ENCODE results near the gene SPINK14.

SPINK14 gene

GRCh38 chr5:148168246-148168645, at the start of gene SPINK14:
SPINK14 (plus strand) TSS chr5:148168546; CDS start chr5:148169733, 1,187 bp downstream.
- no peak for FAIRE-seq

GRCh38 chr5:148120317-148120716, 48.0 kb upstream of the SPINK14 start:
- DNase-seq (ENCODE audit: insufficient read length, low spot score) (no peak), FAIRE-seq (no peak)

More at GRCh38 chr5:148168246-148168645, at the start of gene SPINK14:
- no peak for DNase-seq (ENCODE audit: insufficient read length, low spot score)

DNA sequence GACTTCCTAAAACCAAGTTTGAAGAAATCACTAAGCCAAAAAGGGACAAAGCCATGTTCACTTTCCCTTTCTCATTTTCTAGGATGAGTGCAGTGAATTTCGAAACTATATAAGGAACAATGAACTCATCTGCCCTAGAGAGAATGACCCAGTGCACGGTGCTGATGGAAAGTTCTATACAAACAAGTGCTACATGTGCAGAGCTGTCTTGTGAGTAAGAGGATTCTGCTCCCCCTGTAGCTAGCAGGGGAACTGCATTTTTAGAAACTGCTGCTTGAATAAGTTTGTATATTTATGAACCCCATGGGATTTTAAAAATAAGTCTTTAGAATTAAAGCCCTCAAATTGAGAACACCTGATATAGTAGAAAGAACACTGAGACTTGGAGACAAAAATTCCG, 42.7 kb upstream of the SPINK14 start:
- DNase-seq (ENCODE audit: insufficient read length, low spot score), result no peak
- FAIRE-seq, result no peak

- FAIRE-seq, result no peak
- no peak for DNase-seq (ENCODE audit: insufficient read length, low spot score)
Observed at GRCh38 chr5:148135091-148136048, 33.0 kb upstream of the SPINK14 start.

DNA sequence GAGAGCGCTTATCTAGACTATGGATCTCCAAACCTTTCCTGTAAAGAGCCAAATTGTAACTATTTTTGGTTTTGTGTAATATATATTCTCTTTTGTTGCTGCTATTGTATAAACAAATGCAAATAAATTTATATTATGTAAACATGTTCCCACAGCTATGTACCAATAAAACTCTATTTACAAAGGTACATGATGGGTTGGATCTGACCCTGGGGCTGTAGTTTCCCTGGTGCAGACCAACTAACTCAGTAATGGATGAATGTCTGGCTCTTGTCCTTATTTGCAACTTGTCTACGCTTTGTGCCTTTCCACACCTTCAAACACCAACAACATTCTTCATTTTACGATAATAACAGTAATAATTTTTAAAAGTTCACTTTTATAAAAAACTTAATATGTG, 27.5 kb upstream of the SPINK14 start:
- no peak for DNase-seq (ENCODE audit: insufficient read length, low spot score)
- FAIRE-seq, result no peak

DNA sequence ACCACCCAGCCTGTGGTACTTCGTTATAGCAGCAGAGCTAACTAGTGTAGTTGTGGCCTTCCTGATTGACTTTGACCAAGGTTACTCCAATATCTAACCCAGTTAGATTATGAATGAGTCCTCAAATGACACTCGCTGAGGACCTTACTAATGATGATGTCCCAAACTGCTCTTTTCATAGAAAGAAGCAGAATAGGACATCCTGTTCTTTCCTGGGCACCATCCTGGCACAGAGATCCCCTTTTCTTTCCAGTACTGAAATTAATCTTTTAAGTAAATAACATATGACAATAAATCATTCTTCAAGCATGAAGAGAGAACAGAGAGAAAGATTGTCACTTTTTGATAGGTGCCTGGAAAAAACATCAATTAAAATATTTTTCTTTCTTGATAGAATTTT, 26.7 kb upstream of the SPINK14 start:
- DNase-seq (ENCODE audit: insufficient read length, low spot score), result no peak
- FAIRE-seq, result no peak

DNA sequence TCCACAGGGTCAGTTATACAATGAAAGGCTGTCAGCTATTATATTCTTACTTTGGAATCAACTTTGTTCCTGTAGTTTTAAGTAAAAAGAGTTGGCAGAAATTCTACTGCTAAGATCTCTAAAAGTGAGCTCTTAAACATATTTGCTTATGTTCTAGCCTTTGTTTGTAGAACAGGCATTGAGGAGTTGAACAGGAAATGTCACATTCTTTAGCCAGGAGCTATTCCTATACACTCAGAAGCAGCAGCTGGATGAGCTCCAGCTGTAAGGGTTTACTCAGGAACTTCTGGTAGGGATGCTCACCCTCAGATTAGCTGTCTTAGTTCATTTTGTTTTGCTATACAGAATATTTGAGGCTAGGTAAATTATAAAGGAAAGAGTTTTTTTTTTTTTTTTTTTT, 22.4 kb upstream of the SPINK14 start:
- DNase-seq (ENCODE audit: insufficient read length, low spot score), result no peak
- FAIRE-seq, result no peak

GRCh38 chr5:148146487-148146886, 21.9 kb upstream of the SPINK14 start:
- DNase-seq (ENCODE audit: insufficient read length, low spot score) (no peak), FAIRE-seq (no peak)

GRCh38 chr5:148147415-148147814, 20.9 kb upstream of the SPINK14 start:
- DNase-seq (ENCODE audit: insufficient read length, low spot score) (no peak), FAIRE-seq (no peak)

DNA sequence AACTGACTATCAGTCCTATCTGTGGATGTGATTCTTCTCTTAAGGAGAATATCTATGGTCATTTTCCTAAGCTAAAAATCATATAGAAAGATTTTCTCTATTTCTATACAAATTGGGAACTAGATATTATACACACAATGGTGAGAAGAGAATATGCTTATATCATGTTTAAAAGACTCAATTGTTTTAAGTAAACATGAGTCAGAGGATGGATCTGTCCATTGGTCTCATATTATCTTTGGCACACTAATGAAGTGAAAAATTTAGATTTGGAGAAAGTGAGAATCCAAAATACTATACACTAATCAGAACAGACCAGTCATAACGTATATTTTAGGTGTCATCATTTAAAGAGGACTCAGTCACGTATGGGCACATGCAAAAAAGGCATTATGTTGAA, 16.5 kb upstream of the SPINK14 start:
- FAIRE-seq, result no peak
- DNase-seq (ENCODE audit: insufficient read length, low spot score), result no peak

- FAIRE-seq (no peak), DNase-seq (ENCODE audit: insufficient read length, low spot score) (no peak)
Observed at GRCh38 chr5:148152781-148153180, 15.6 kb upstream of the SPINK14 start.

DNA sequence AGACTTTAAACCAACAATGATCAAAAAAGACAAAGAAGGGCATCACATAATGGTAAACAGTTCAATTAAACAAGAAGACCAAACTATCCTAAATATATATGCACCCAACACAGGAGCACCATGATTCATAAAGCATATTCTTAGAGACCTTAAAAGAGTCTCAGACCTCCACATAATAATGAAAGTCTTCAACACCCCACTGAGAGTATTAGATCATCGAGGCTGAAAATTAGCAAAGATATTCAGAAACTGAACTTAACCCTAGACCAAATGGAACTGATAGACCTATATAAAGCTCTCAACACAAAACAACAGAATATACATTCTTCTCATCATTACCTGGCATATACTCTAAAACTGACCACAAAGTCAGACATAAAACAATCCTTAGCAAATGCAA, 11.7 kb upstream of the SPINK14 start:
- no peak for FAIRE-seq

GRCh38 chr5:148162038-148162437, 6.3 kb upstream of the SPINK14 start:
- no peak for FAIRE-seq
- DNase-seq (ENCODE audit: insufficient read length, low spot score), result no peak

More for the DNA sequence above, 11.7 kb upstream of the SPINK14 start:
- DNase-seq (ENCODE audit: insufficient read length, low spot score), result no peak

- FAIRE-seq, result no peak
- no peak for DNase-seq (ENCODE audit: insufficient read length, low spot score)
Observed at GRCh38 chr5:148163345-148163744, 5.0 kb upstream of the SPINK14 start.

GRCh38 chr5:148166550-148167283, 1.6 kb upstream of the SPINK14 start:
- DNase-seq (ENCODE audit: insufficient read length, low spot score) (no peak), FAIRE-seq (no peak)

- no peak for FAIRE-seq
- DNase-seq (ENCODE audit: insufficient read length, low spot score), result no peak
Observed at GRCh38 chr5:148172377-148172776, 4.0 kb downstream of the SPINK14 start.

DNA sequence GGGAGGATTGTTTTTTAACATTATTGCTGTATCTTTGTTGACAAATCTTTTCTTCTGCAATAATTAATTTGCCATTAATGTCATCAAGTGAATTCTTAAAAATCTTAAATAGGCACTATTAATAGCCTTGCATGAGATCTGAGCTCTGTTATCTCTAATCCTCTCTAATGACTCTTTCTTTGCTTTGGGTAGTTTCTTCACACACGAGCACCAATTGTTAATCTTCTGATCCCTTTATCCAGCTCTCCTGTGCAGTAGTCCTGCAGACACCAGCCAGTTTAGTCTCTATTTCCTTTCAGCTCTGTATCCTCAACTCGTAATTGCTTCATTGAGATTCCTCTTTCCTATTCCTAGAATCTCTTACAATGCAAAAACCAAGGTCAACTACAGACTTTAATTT, 8.1 kb downstream of the SPINK14 start:
- DNase-seq (ENCODE audit: insufficient read length, low spot score), result no peak
- no peak for FAIRE-seq

GRCh38 chr5:148177207-148177606, 8.9 kb downstream of the SPINK14 start:
- no peak for DNase-seq (ENCODE audit: insufficient read length, low spot score)
- FAIRE-seq, result no peak

DNA sequence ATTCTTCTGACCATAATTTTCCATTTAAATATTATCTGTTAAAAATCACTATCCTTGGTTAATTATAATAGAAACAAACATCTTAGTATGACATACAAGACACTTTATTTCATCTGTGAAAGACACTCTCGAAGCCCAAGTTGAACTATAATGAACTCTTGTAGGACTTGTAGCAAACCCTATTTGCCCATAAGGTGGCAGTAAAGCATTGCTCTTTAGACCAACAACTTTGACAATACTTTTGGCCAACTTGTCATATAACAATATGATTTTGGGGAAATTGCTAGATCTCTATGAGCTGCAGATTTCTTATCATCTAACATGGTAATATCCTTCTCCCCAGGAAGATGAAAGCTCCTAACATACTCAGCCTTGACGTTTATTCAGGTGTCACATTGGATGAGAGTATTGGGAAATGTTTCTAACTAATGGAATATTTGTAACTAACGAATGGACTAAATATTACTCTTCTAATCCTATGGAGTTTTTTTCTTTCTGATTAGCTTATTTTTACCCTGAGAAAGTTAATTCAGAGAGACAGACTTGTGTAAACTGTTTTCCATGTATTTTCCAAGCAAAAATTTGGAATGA, 11.0 kb downstream of the SPINK14 start:
- no peak for FAIRE-seq
- DNase-seq (ENCODE audit: insufficient read length, low spot score), result no peak

GRCh38 chr5:148186248-148187003, 18.1 kb downstream of the SPINK14 start:
- FAIRE-seq (no peak), DNase-seq (ENCODE audit: insufficient read length, low spot score) (no peak)

DNA sequence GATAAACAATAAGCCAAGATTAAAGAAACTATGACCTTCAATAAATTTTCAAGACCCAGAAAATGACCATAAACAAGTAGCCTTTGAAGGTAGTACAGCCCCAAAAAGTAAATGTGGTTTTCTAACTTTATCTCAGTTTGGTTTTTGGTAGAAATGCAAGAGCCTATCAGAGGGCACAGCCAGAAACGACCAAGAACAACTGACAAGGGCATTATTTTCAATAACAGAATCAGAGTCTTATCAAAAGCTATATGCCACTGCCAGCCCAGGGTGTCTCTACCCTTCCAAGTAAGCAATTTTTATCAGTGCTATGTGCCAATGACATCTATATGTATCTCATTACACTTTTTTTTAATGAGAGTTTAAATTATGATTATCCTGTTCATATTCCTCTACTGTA, 22.7 kb downstream of the SPINK14 start:
- no peak for DNase-seq (ENCODE audit: insufficient read length, low spot score)
- no peak for FAIRE-seq
